GM12801 (cell line): ENCODE results near the gene PRKCZ.

Experiments
- CTCF ChIP-seq: IDR thresholded peaks from one replicate; pipeline ENCODE4 v1.5.1; 2011; ENCODE audit warnings: control low read depth; ENCODE audit not compliant: insufficient read length; ENCODE audit errors: extremely low read depth

Gene PRKCZ

DNA sequence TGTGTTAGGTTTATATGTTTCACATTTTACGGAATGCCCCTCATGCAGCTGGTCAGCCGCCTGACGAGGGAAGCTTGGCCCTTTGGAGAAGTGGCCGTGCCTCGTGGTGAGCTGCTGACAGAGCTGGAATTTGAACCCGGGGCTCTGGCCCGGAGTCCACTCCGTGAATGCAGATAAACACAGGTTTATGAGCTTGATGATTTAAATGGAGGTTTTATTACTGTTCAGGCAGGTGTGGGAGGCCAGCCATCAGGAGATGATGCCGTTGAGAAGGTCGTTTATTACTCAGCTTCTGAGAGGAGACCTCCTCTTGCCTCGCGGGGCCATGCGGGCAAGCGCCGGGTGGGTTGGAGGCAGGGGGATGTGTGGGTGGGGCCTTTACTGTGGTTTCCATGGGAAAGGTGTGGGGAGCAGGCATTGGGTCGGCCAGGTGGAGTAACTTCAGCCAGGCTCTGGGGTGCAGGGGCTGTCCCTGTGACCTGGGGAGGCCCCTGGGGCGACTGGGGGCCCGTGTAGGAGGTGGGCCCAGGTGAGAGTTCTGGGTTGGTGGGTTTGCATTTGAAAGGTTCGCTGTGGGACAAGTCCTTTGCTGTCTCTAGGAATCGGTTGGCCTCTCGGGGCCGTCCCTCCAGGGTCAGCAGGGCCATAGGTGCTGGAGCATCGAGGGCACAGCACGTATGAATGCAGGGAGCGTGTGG lies 22.0 kb downstream of the PRKCZ start:
- TF ChIP-seq CTCF = no peak

- no peak for TF ChIP-seq CTCF
These were observed 22.7 kb downstream of the PRKCZ start for GRCh38 chr1:2072891-2073290.

DNA sequence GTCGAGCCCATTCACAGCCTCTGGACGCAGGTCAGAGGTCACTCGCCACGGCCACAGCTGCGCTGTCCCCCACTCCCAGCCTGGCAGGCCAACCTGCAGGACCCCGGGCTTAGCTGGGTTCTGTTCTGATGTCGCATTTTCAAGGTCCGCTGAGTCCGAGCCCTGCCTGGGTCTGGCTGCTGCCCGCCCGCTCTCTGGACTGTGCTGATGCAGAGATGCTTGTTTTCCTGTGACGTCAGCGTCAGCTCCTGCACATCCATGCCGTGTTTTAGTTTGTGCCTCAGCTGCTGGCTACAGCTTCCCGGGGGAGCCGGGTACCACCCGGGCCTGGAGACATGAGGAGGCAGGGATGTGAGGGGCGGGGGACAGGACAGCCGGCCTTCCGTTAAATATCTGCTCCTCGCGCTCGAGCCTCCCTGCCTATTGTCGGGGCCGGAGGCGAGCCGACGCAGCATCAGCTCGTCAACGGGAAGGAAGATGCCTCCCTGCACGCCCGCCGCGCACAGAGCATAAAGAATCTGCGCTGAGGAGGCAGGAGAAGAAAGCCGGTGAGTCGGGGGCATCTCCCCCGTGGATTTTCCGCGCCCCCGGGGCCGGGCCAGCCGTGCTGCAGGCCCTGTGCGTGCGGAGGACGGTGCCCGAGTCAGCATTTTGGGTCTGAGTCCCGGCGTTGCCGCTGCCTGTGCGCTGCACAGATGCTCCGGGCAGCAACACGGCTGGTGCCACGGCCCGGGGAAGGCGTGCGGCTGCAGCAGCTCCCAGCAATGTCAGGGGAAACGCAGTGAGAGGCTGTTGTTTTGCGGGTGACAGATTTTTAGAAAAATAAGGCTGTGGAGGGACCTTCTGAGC lies 23.4 kb downstream of the PRKCZ start:
- TF ChIP-seq CTCF = no peak

DNA sequence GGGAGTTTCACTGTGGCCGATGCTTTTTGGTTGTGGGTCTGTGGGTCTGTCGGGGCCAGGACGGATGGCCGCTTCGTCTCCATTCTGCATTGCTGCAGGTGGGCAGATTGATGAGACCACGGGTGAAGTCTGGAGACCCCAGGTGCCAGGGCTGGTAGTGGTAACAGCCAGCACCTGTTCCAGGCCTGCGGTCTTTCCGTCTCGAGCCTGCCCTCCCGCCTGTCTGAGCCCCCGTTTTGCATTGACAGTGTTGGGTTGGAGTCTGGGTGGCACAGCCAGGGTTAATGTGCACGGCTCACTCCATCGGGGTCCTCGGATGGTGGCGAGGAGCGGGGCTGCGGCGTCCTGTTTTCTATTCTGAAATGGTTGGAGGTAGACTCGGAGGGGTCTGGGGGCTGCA lies 24.2 kb downstream of the PRKCZ start:
- no peak for TF ChIP-seq CTCF

GRCh38 chr1:2074944-2075740 lies 24.9 kb downstream of the PRKCZ start:
- no peak for TF ChIP-seq CTCF

DNA sequence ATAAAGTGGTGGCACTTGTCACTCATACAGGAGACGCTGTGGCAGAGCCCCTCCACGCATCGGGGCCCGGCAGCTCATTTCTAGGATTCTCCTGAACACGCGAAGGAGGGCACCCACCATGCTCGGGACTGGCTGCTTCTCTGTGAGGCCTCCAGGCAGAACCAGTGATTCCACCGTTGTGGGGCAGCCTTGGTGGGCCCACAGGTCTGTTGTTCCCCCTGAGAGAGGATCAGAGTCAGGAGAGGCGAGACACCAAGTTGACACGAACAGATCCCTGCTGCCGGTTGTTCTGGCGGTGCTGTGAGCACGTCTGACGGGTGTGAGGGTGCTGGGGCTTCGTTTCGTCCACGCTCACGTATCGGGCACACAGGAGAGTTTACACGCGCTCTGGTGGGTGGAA lies 26.6 kb downstream of the PRKCZ start:
- TF ChIP-seq CTCF = no peak

- no peak for TF ChIP-seq CTCF
These were observed 28.0 kb downstream of the PRKCZ start for GRCh38 chr1:2078170-2078569.
